Fibroblast of mammary gland (primary cell): Measurements from ENCODE around the gene LAMTOR2.

Experiments used
- DNase-seq: peaks from one replicate; pipeline ENCODE4 v3.0.0-alpha.2; 2010; ENCODE audit warnings: low read depth
- H3K4me3 ChIP-seq: 2 replicates; pipeline ENCODE4 v1.5.1; 2011; ENCODE audit warnings: low read depth, mild to moderate bottlenecking, low read length, moderate library complexity; ENCODE audit not compliant: control insufficient read depth
- CTCF ChIP-seq: conservative IDR thresholded peaks from 2 replicates; pipeline ENCODE4 v1.5.1; 2011; ENCODE audit warnings: low read depth, low read length, inconsistent platforms; ENCODE audit not compliant: control insufficient read depth, insufficient read depth

Gene LAMTOR2

GRCh38 chr1:156019946-156020292, 34.7 kb upstream of the LAMTOR2 start:
- no peak for DNase-seq
- peak overlapping the region; percentile 72 for H3K4me3 ChIP-seq
- no peak for TF ChIP-seq CTCF

DNA sequence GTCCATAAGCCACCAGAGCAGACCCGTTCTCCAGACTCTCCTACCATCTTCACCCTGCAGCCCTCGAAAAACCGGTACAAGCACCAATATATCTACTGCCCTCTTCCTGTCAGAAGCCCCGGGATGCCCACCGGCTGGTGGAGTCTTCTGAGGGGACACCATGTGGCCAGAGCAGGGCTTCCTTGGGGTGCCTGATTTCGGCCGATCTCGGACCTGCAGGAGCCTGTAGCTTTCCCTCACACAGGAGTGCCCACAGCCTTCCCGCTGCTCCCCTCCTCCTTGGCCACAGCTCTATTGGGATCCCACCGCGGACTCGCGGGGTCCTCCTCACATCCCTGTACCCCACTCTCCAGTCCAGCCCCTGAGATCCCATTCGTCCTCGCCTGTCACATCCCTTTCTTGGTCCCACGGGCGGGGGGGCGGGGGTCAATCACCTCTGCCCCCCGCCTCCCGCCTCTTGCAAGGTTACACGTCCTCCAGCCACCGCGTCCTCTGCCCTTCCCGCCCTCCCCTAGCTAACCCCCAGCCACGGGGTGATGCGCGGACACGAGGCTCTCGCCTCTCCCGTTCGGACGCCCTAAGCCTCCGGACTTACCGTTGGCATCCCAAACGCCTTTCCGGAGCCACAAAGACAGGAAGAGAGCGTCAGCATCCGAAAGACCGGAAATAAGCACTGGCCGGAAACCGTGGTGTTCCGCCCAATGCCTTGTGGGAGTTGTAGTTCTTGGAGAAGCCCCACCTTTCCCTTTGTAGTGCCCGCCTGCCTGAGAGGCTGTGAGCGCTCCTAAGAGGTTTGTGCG, 34.1 kb upstream of the LAMTOR2 start, which contains the start of gene SSR2:
SSR2 (minus strand) TSS at position 659 of the 800 bp plus-strand sequence. CDS start 784 bp downstream, outside the sequence.
- DNase-seq = peak; percentile 91
- no peak for TF ChIP-seq CTCF
- H3K4me3 ChIP-seq = peak within 1 kb of the TSS; percentile 72

GRCh38 chr1:156021093-156021428, 33.5 kb upstream of the LAMTOR2 start:
- DNase-seq = no peak
- no peak for TF ChIP-seq CTCF
- peak overlapping the region; percentile 72 for H3K4me3 ChIP-seq

GRCh38 chr1:156021954-156022353, 32.6 kb upstream of the LAMTOR2 start:
- no peak for DNase-seq
- TF ChIP-seq CTCF = no peak
- no peak overlapping the region for H3K4me3 ChIP-seq

DNA sequence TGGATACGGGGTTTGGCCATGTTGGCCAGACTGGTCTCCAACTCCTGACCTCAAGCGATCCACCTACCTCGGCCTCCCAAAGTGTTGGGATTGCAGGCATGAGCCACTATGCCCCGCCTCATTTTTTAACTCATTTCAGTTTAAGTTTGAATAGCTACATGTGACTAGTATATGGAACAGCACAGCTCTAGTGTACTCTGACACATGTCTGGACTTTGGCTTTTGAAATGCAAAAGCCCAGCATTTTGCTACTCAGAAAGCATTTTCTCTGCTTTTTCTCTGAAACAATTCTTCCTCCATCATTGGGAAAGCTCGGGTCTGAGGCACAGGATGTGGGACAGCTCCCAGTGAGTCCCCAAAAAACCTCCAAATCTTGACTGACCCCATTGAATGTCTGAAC, 29.8 kb upstream of the LAMTOR2 start:
- no peak for DNase-seq
- H3K4me3 ChIP-seq = no peak overlapping the region
- TF ChIP-seq CTCF = no peak

DNA sequence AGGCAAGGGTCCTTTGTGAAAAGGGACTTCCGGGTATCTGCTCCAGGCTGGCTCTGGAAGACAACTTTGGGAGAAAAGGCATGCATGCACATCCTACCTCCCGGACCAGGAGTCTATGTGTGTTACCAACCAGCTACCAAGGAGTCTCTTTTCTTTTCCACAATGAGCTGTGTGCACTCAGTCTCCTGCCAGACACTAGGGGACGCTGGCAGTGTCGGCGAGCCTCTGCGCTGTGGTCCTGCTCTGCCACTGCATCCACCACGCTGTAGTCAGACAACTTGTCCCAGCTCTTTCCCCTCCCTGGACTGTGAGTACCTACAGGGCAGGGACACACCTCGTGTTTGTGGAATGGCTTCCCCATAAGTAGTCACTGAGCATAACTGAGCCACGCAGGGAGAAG, 28.7 kb upstream of the LAMTOR2 start:
- peak; percentile 35 for DNase-seq
- peak; percentile 73 for TF ChIP-seq CTCF
- H3K4me3 ChIP-seq = no peak overlapping the region
